SK-N-MC (cell line): ENCODE data around the gene AQP6.

Source experiments
- DNase-seq: peaks from one replicate; pipeline ENCODE4 v3.0.0-alpha.2; 2011; ENCODE audit warnings: low read depth, low spot score
- H3K27ac ChIP-seq: fragments of 200-600 bp; sonication (generic); 2 replicates; pipeline ENCODE4 v1.5.1; 2016; ENCODE audit warnings: mixed run types
- H3K36me3 ChIP-seq: fragments of 200-600 bp; sonication (generic); 2 replicates; pipeline ENCODE4 v1.6.1; 2017; ENCODE audit warnings: antibody characterized with exemption, low read length, mixed read lengths; ENCODE audit not compliant: insufficient read depth
- H3K4me3 ChIP-seq: fragments of 200-600 bp; sonication (generic); 2 replicates; pipeline ENCODE4 v1.5.1; 2016
- H3K9ac ChIP-seq: fragments of 200-600 bp; sonication (generic); 2 replicates; pipeline ENCODE4 v1.8.0; 2017; ENCODE audit warnings: mixed run types, mixed read lengths; ENCODE audit not compliant: insufficient read length
- H3K9me3 ChIP-seq: fragments of 200-600 bp; sonication (generic); 2 replicates; pipeline ENCODE4 v1.6.1; 2017; ENCODE audit warnings: low read depth, mild to moderate bottlenecking, antibody characterized with exemption, low read length, moderate library complexity, mixed read lengths
- EZH2 ChIP-seq: fragments of 200-600 bp; sonication (generic); IDR thresholded peaks from one replicate; pipeline ENCODE4 v1.6.1; 2017; ENCODE audit warnings: antibody characterized with exemption
- FOXP2 ChIP-seq: optimal IDR thresholded peaks from 2 replicates; pipeline ENCODE3; 2011; ENCODE audit warnings: mild to moderate bottlenecking, moderate library complexity; ENCODE audit not compliant: insufficient read depth; ENCODE audit errors: extremely low read length, control extremely low read depth
- POLR2AphosphoS5 ChIP-seq: IDR thresholded peaks from 2 replicates; pipeline ENCODE4 v1.6.1; 2012; ENCODE audit warnings: mild to moderate bottlenecking, low read depth, low read length, borderline replicate concordance

AQP6 gene

DNA sequence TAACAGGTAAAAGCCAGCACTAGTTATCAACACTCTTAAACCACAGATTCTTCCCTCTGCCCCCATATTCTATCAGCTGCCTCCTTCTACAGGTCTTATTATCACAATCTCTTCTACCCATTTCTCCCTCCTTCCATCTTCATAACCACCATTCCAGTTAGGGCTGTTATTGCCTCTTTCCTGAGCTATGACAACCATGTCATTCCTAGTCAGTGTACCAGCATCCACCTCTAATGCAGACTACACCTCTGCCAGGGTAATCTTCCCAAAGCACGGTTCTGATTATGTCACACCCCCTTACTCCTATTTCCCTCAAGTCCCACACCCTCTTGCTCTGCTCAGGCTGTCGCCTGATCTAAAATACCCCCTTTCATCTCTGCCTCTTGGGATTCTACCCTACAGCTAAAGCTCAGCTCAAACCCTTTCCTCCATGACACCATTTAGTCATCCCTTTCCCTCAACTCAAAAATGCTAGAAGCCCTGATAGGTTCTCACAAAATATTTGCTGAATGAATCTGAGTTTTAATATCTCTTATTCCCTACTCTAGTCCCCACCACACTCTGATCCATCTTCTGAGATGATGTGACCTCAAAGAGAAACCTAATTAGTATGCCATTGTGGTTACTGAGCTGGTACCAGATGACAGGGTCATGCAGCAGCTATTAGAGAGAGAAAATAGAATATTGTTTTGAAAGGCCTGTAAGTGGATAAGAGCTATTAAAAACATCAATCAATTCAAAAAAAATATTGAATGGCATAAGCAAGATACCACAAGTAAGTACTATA is 40.8 kb downstream of the AQP6 start:
- DNase-seq: no peak
- Histone ChIP-seq H3K9me3 (no peaks in the 10 kb centered on the region), H3K4me3 (no peak overlapping the region), H3K27ac (no peak overlapping the region), H3K9ac (no peak overlapping the region), H3K36me3 (peaks cover 54% of the 10 kb centered on the region)
- no peak for TF ChIP-seq POLR2AphosphoS5
- TF ChIP-seq FOXP2: no peak
- no peak for TF ChIP-seq EZH2

DNA sequence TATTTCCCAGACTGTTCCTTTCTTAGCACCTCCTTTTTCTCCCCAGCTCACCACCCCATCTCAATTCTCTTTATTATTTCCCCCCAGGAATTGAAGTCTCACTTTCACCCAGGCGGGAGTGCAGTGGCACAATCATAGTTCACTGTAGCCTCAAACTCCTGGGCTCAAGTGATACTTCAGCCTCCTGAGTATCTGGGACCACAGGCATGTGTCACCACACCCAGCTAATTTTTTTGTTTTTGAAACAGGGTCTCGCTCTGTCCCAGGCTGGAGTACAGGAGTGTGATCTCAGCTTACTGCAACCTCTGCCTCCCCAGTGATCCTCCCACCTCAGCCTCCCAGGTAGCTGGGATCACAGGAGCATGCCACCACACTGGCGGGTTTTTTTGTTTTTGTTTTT is 41.6 kb downstream of the AQP6 start:
- no peak for DNase-seq
- H3K27ac ChIP-seq: no peak overlapping the region
- peaks cover 48% of the 10 kb centered on the region for H3K36me3 ChIP-seq
- H3K4me3 ChIP-seq: no peak overlapping the region
- H3K9me3 ChIP-seq: no peaks in the 10 kb centered on the region
- TF ChIP-seq POLR2AphosphoS5: no peak
- no peak for TF ChIP-seq EZH2
- TF ChIP-seq FOXP2: no peak
- H3K9ac ChIP-seq: no peak overlapping the region

DNA sequence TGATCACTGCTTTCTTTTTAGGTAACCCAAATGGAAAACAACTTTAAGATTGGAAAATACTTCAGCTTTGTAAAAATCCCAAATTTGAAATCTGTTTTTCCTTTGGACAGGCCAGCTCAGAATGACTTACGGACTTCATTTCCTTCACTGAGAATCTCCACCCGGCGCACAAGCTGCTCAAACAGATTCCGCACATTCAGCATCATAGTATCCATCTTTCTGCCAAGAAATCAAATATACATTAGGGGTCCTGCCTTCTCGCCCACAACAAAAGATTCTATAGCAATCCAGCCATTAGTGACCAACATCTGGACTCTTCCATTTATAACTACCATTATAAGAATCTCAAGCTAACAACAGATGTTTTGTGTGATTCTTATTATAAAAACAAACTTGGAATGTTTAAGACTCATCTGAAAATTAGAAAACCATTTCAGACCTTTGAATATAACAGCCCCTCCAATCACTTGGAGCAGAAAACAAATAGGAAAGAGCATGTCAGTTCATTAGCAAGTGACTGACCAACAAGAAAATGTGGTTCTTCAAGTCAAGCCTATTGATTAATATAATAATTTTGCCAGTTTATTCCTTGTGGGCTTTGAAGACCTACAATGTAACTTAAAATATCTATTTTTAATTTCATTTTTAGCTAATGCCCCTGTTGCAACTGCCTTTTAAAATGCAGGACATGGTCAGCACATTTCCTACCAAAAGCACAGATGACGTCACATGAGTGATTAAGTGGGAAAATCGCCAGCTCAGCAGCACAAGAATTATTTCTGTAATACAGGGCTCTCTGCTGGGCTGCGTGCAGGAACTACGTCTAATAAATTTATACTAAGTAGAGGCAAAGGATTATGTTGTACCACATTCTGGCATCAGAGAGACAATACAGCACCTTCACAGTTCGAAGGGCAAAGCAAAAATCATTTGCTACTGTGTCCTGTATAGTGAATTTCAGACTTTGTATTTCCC is 44.0 kb downstream of the AQP6 start:
- H3K27ac ChIP-seq: peak overlapping the region; percentile 83
- no peaks in the 10 kb centered on the region for H3K9me3 ChIP-seq
- TF ChIP-seq POLR2AphosphoS5: no peak
- no peak for TF ChIP-seq EZH2
- TF ChIP-seq FOXP2: no peak
- H3K4me3 ChIP-seq: peak overlapping the region; percentile 55
- H3K9ac ChIP-seq: peak overlapping the region; percentile 72
- peaks cover 40% of the 10 kb centered on the region for H3K36me3 ChIP-seq
- DNase-seq: no peak

DNA sequence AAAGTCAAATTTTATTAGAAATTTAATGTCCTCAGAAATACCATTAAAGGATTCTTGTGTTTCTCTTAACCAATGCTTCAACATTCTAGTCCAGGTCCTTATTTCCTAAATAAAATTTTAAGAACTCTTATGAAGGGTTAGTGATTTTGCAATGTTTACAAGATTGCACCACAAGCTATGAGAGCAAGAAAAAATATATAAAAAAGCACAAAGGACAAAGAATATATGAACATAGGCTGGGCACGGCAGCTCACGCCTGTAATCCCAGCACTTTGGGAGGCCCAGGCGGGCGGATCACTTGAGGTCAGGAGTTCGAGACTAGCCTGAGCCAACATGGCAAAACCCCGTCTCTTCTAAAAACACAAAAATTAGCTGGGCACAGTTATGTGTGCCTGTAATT is 44.9 kb downstream of the AQP6 start:
- Histone ChIP-seq H3K9ac (peak overlapping the region; percentile 72), H3K9me3 (no peaks in the 10 kb centered on the region), H3K27ac (peak overlapping the region; percentile 83), H3K36me3 (peaks cover 42% of the 10 kb centered on the region), H3K4me3 (peak overlapping the region; percentile 55)
- no peak for DNase-seq
- TF ChIP-seq EZH2: no peak
- TF ChIP-seq POLR2AphosphoS5: no peak
- TF ChIP-seq FOXP2: no peak

DNA sequence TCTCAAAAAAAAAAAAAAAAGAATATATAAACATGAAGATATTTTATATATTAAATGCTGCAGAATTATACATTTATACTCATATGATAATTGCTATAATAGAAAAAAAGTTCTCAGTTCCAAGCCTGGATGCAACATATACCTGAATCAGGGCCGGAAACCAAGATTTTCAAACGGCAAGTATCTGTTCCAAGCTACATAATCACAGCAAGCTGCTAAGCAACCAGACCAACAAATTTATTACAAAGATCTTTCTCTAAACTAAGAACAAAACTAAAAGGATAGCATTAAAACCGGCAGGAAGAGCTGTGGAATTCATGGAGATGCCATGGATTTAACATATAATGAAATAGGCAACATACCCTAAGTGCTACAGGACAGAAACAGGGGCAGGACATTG is 45.4 kb downstream of the AQP6 start:
- H3K9ac ChIP-seq: no peak overlapping the region
- no peak for DNase-seq
- H3K9me3 ChIP-seq: no peaks in the 10 kb centered on the region
- 0 out of 2 replicates have a peak overlapping the region, but pooled peaks have one; percentile 34 for H3K27ac ChIP-seq
- peaks cover 45% of the 10 kb centered on the region for H3K36me3 ChIP-seq
- TF ChIP-seq POLR2AphosphoS5 (no peak), FOXP2 (no peak), EZH2 (no peak)
- no peak overlapping the region for H3K4me3 ChIP-seq

DNA sequence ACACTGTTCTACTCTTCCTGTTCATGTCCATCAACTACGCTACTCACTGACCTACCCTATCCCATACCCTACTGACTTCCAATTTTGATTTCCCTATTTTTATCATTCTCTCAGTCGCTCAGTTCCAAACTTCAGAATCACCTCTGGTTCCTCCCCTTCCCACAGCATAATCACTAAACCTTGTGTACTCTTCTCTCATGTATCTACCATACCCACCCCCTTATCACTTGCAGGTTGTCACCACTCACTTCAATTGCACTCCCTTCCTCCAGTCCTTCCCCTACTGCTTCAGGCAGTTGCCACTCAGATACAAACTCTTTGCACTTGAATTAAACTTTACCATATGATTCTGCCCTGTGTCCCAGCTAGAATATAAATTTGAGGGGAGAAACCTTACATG is 46.2 kb downstream of the AQP6 start:
- Histone ChIP-seq H3K27ac (0 out of 2 replicates have a peak overlapping the region, but pooled peaks have one; percentile 34), H3K9ac (no peak overlapping the region), H3K36me3 (peaks cover 41% of the 10 kb centered on the region), H3K4me3 (no peak overlapping the region), H3K9me3 (no peaks in the 10 kb centered on the region)
- no peak for TF ChIP-seq EZH2
- no peak for TF ChIP-seq POLR2AphosphoS5
- no peak for TF ChIP-seq FOXP2
- DNase-seq: no peak

DNA sequence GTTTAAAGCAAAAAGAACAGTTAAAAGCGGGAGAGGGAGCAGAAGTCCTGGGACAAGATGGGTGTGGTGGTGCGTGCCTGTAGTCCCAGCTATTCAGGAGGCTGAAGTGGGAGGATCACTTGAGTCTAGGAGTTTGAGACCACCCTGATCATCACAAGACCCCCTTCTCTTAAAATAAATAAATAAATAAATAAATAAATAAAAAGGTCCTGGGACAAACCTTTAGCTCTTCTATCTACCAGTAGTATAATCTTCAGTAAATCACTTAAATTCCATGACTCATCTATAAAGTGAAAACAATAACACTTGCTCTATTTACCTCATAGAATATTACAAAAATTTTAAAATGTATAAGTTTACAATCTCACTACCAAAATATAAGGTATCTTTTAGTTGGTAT is 46.8 kb downstream of the AQP6 start:
- TF ChIP-seq POLR2AphosphoS5 (no peak), FOXP2 (no peak), EZH2 (no peak)
- H3K36me3 ChIP-seq: peaks cover 36% of the 10 kb centered on the region

DNA sequence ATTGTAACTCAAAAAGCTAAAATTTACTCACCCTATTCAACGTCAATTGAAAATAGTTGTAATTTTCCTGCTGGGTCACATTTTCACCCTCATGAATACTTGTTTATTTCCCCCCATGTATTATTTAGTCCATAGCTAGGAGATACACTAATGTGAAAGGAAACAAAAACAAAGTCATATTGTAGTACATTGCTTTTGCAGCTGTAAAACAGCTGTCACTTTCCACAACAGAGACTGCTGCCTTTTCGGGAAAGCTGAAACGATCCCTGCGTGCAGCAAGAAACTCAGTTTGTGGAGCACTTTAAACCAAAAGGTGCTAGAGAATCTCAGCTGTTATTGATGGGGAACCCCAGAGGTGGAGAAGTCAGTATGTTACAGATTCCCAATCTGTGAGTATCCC is 48.3 kb downstream of the AQP6 start:
- Histone ChIP-seq H3K36me3 (peaks cover 28% of the 10 kb centered on the region), H3K4me3 (no peak overlapping the region), H3K9ac (no peak overlapping the region), H3K27ac (peak overlapping the region; percentile 8; the same call in 1 of the 2 replicates), H3K9me3 (no peaks in the 10 kb centered on the region)
- TF ChIP-seq FOXP2 (no peak), EZH2 (no peak), POLR2AphosphoS5 (no peak)
- no peak for DNase-seq

More for the DNA sequence above, 46.8 kb downstream of the AQP6 start:
- H3K9me3 ChIP-seq: no peaks in the 10 kb centered on the region
- H3K27ac ChIP-seq: no peak overlapping the region
- no peak overlapping the region for H3K4me3 ChIP-seq
- H3K9ac ChIP-seq: no peak overlapping the region
- DNase-seq: no peak
